GM19351 (cell line): ENCODE measurements around the gene OR1J1.

Source experiments
- ATAC-seq: cut with Tn5 transposase; IDR thresholded peaks from one replicate; pipeline ENCODE4 v1.9.1; 2021; ENCODE audit warnings: mild to moderate bottlenecking, moderate library complexity; ENCODE audit not compliant: unreplicated experiment

The OR1J1 gene

DNA sequence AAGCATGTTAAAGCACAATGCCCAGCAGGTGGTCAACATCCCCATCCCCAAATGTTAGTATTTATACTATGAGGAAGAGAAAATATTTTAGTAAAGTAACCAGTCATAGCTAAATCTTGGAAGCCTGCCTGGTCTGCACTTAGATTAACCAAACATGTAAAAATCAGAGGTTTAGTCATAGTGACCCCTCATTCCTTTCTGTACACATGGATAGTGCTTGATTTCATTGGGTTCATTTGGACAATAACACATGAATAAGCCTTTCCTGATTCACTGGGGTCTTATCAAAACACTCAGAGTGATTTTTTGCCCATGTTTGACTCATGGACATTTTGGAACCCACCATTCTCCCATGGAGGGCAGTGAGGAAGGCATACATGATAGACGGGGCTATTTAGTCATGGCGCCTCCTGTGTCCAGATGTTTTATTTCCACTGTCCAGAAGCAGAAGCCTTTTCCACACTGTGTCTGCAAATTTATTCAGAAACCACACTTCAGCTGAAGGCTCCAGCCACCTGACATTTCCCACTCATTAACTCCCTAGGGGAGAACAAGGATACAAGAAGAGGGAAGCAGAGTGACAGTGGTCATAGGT, 32.5 kb downstream of the OR1J1 start:
- ATAC-seq: no peak

GRCh38 chr9:122444041-122444733, 33.5 kb downstream of the OR1J1 start:
- ATAC-seq: no peak

- ATAC-seq: no peak
These were observed 35.2 kb downstream of the OR1J1 start for GRCh38 chr9:122442568-122442967.
